GM12892 (cell line): ENCODE data around the gene COLQ.

Source experiments
- POLR2A ChIP-seq: IDR thresholded peaks from 2 replicates; pipeline ENCODE4 v1.6.1; 2011; ENCODE audit warnings: low read depth, low read length, control low read depth
- POLR2AphosphoS5 ChIP-seq: IDR thresholded peaks from 2 replicates; pipeline ENCODE4 v1.6.1; 2011; ENCODE audit warnings: low read depth, low read length, control low read depth
- TAF1 ChIP-seq: IDR thresholded peaks from 2 replicates; pipeline ENCODE4 v1.6.1; 2011; ENCODE audit warnings: low read depth, mild to moderate bottlenecking, control low read depth, low read length, borderline replicate concordance

- TF ChIP-seq POLR2A (no peak), POLR2AphosphoS5 (no peak), TAF1 (no peak)
Observed at GRCh38 chr3:15506571-15506970, 14.9 kb downstream of the COLQ start.
